Measurements from ENCODE around the gene EPS8.

The EPS8 gene

DNA sequence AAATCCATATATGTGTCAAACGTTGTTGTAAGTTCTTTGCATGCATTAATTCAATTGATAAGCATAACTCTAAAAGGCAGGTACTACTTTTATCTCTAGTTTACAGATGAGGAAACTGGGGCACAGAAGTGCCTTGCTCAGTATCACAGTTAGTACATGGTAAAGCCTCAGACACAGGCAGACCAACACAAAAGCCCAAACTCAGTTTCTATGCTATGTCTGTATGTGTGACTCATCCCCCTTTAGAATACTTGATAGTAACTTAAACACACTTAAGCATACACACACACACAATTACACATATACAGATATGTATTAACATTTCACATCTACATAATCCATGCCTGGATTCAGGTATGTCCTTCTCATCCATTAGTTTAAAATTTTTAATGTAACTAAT, 88.0 kb downstream of the EPS8 start:
- Histone ChIP-seq H3K9me3 (replicated peaks in 1 of 2; ENCODE audit: control insufficient read depth in 2 of 2, insufficient read depth in 1 of 2, low read depth in 1 of 2, low read length in 2 of 2) (no peaks in the 10 kb centered on the region), H3K4me1 (ENCODE audit: control insufficient read depth in 2 of 2, insufficient read depth in 1 of 2, low read depth in 1 of 2, low read length in 2 of 2) (peaks cover 0 to 2% of the 10 kb centered on the region in 2 donors), H2BK120ac (ENCODE audit: low read depth, low read length) (no peak overlapping the region)

DNA sequence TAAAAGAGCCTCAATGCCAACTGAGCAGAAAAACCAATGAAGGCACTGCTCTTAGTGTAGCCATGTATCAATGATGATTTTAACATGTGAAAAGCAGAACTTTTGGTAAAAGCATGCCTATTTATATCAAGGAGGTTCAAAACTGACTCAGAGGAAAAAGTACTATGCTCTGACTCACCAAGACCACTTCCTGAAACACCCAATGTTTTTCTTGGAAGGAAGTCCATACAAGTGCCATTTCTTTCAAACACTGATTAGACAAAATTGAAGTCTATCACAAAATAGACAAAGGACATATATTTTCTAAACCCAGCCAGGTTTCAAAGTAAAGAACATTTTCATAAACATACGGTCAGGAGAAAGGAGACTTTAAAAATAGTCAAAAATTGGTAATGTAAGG, 88.6 kb downstream of the EPS8 start:
- Histone ChIP-seq H2BK5ac (ENCODE audit: low read length) (no peak overlapping the region), H4K91ac (ENCODE audit: low read depth, low read length, poor library complexity) (no peak overlapping the region), H3K4me2 (ENCODE audit: insufficient read depth, low read length, poor library complexity, severe bottlenecking) (no peak overlapping the region), H3K4me3 (ENCODE audit: low read length in 2 of 2) (no peak overlapping the region), H3K14ac (ENCODE audit: low read length) (no peak overlapping the region), H2BK15ac (ENCODE audit: low read length) (no peak overlapping the region), H3K27me3 (ENCODE audit: control insufficient read depth in 3 of 3, insufficient read depth in 3 of 3, low read depth in 1 of 3, low read length in 3 of 3) (no peaks in the 10 kb centered on the region), H3K79me1 (ENCODE audit: low read depth, low read length) (no peaks in the 10 kb centered on the region), H2BK12ac (ENCODE audit: low read length) (no peak overlapping the region), H3K36me3 (replicated peaks in 1 of 2; ENCODE audit: control insufficient read depth in 2 of 2, insufficient read depth in 2 of 2, low read length in 2 of 2) (no peaks in the 10 kb centered on the region), H4K8ac (ENCODE audit: low read depth, low read length) (no peak overlapping the region), H2BK120ac (ENCODE audit: low read depth, low read length) (no peak overlapping the region), H2AK5ac (ENCODE audit: low read depth, low read length) (no peak overlapping the region), H3K18ac (ENCODE audit: low read length) (no peak overlapping the region), H2AFZ (ENCODE audit: low read length) (no peak overlapping the region), H3K9me3 (replicated peaks in 1 of 2; ENCODE audit: control insufficient read depth in 2 of 2, insufficient read depth in 1 of 2, low read depth in 1 of 2, low read length in 2 of 2) (no peaks in the 10 kb centered on the region), H3K23ac (ENCODE audit: low read depth, low read length, poor library complexity) (no peak overlapping the region), H3K4ac (ENCODE audit: low read length) (no peak overlapping the region), H3K27ac (replicated peaks; ENCODE audit: low read length) (no peak overlapping the region), H3K4me1 (ENCODE audit: control insufficient read depth in 2 of 2, insufficient read depth in 1 of 2, low read depth in 1 of 2, low read length in 2 of 2) (no peaks in the 10 kb centered on the region), H3K9ac (ENCODE audit: low read depth, low read length, poor library complexity) (no peak overlapping the region)
- no peak for DNase-seq (ENCODE audit: low spot score)
- no CpG with 5 or more reads among the region's 1 CpG for WGBS, 2 donors (ENCODE audit: extremely low coverage in 2 of 2, insufficient read length in 2 of 2, insufficient replicate concordance in 1 of 2)

More for the DNA sequence above, 88.0 kb downstream of the EPS8 start:
- Histone ChIP-seq H2AK5ac (ENCODE audit: low read depth, low read length) (no peak overlapping the region), H3K36me3 (replicated peaks in 1 of 2; ENCODE audit: control insufficient read depth in 2 of 2, insufficient read depth in 2 of 2, low read length in 2 of 2) (no peaks in the 10 kb centered on the region), H3K27me3 (ENCODE audit: control insufficient read depth in 3 of 3, insufficient read depth in 3 of 3, low read depth in 1 of 3, low read length in 3 of 3) (no peaks in the 10 kb centered on the region), H2BK12ac (ENCODE audit: low read length) (no peak overlapping the region), H3K23ac (ENCODE audit: low read depth, low read length, poor library complexity) (no peak overlapping the region), H3K79me1 (ENCODE audit: low read depth, low read length) (no peaks in the 10 kb centered on the region), H3K4ac (ENCODE audit: low read length) (no peak overlapping the region), H4K91ac (ENCODE audit: low read depth, low read length, poor library complexity) (no peak overlapping the region), H2BK15ac (ENCODE audit: low read length) (no peak overlapping the region), H3K4me3 (ENCODE audit: low read length in 2 of 2) (no peak overlapping the region), H2BK5ac (ENCODE audit: low read length) (no peak overlapping the region), H3K9ac (ENCODE audit: low read depth, low read length, poor library complexity) (no peak overlapping the region), H3K14ac (ENCODE audit: low read length) (no peak overlapping the region), H2AFZ (ENCODE audit: low read length) (no peak overlapping the region), H3K27ac (replicated peaks; ENCODE audit: low read length) (no peak overlapping the region), H4K8ac (ENCODE audit: low read depth, low read length) (no peak overlapping the region), H3K4me2 (ENCODE audit: insufficient read depth, low read length, poor library complexity, severe bottlenecking) (no peak overlapping the region), H3K18ac (ENCODE audit: low read length) (no peak overlapping the region)
- no peak for DNase-seq (ENCODE audit: low spot score)
- WGBS, 2 donors (ENCODE audit: extremely low coverage in 2 of 2, insufficient read length in 2 of 2, insufficient replicate concordance in 1 of 2): no CpG with 5 or more reads among the region's 1 CpG

DNA sequence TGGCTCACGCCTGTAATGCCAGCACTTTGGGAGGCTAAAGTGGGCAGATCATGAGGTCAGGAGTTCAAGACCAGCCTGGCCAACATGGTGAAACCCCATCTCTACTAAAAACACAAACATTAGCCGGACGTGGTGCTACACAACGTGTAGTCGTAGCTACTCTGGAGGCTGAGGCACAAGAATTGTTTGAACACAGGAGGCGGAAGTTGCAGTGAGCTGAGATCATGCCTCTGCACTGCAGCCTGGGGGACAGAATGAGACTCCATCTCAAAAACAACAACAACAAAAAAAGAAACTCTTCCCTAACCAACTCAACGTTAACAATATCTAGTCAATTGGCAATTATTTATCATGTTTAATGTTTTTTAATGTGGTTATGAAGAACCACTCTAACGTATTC, 89.3 kb downstream of the EPS8 start:
- Histone ChIP-seq H3K4ac (ENCODE audit: low read length) (no peak overlapping the region), H3K27me3 (ENCODE audit: control insufficient read depth in 3 of 3, insufficient read depth in 3 of 3, low read depth in 1 of 3, low read length in 3 of 3) (no peaks in the 10 kb centered on the region), H3K36me3 (replicated peaks in 1 of 2; ENCODE audit: control insufficient read depth in 2 of 2, insufficient read depth in 2 of 2, low read length in 2 of 2) (no peaks in the 10 kb centered on the region), H3K14ac (ENCODE audit: low read length) (no peak overlapping the region), H3K9ac (ENCODE audit: low read depth, low read length, poor library complexity) (no peak overlapping the region), H3K27ac (replicated peaks; ENCODE audit: low read length) (no peak overlapping the region), H2BK5ac (ENCODE audit: low read length) (no peak overlapping the region), H3K9me3 (replicated peaks in 1 of 2; ENCODE audit: control insufficient read depth in 2 of 2, insufficient read depth in 1 of 2, low read depth in 1 of 2, low read length in 2 of 2) (no peaks in the 10 kb centered on the region), H3K18ac (ENCODE audit: low read length) (no peak overlapping the region), H2AFZ (ENCODE audit: low read length) (no peak overlapping the region), H4K91ac (ENCODE audit: low read depth, low read length, poor library complexity) (no peak overlapping the region), H2BK120ac (ENCODE audit: low read depth, low read length) (no peak overlapping the region), H4K8ac (ENCODE audit: low read depth, low read length) (no peak overlapping the region), H2BK15ac (ENCODE audit: low read length) (no peak overlapping the region), H3K4me2 (ENCODE audit: insufficient read depth, low read length, poor library complexity, severe bottlenecking) (no peak overlapping the region), H3K23ac (ENCODE audit: low read depth, low read length, poor library complexity) (no peak overlapping the region), H2BK12ac (ENCODE audit: low read length) (no peak overlapping the region), H3K4me3 (ENCODE audit: low read length in 2 of 2) (no peak overlapping the region), H3K79me1 (ENCODE audit: low read depth, low read length) (no peaks in the 10 kb centered on the region), H3K4me1 (ENCODE audit: control insufficient read depth in 2 of 2, insufficient read depth in 1 of 2, low read depth in 1 of 2, low read length in 2 of 2) (no peaks in the 10 kb centered on the region), H2AK5ac (ENCODE audit: low read depth, low read length) (no peak overlapping the region)
- 100% methylated on average over 1 of the region's 8 CpGs; no CpG with 5 or more reads in 1 of the 2 donors for WGBS, 2 donors (ENCODE audit: extremely low coverage in 2 of 2, insufficient read length in 2 of 2, insufficient replicate concordance in 1 of 2)
- no peak for DNase-seq (ENCODE audit: low spot score)

DNA sequence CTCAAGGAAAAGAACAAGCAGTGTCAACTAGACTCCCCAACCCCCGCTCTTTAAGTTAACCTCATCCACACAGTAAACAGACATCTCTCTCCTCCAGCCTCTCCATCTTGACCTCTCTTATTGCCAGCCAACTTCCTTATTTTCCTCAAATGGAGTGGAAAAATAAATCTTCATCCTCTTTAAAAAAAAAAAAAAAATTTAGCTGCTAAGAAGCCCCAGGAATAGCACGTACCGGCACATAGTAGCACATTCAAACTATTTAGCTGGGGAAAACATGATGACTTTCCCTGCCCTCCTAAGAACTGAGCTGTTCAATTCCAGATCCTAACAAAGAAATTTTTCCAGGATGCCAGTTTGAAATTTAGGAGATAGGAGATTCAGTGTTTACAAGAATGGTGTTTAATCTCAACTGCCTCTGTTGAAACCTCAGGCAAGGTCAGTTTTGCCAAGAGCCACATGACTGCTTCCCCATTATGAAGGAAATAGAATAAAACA, 90.8 kb downstream of the EPS8 start:
- Histone ChIP-seq H3K4me3 (ENCODE audit: low read length in 2 of 2) (no peak overlapping the region), H3K4me1 (ENCODE audit: control insufficient read depth in 2 of 2, insufficient read depth in 1 of 2, low read depth in 1 of 2, low read length in 2 of 2) (no peaks in the 10 kb centered on the region), H2AK5ac (ENCODE audit: low read depth, low read length) (no peak overlapping the region), H2BK120ac (ENCODE audit: low read depth, low read length) (no peak overlapping the region), H3K14ac (ENCODE audit: low read length) (no peak overlapping the region), H3K9ac (ENCODE audit: low read depth, low read length, poor library complexity) (no peak overlapping the region), H3K4ac (ENCODE audit: low read length) (no peak overlapping the region), H3K27ac (replicated peaks; ENCODE audit: low read length) (no peak overlapping the region), H3K23ac (ENCODE audit: low read depth, low read length, poor library complexity) (no peak overlapping the region), H4K91ac (ENCODE audit: low read depth, low read length, poor library complexity) (no peak overlapping the region), H2BK12ac (ENCODE audit: low read length) (no peak overlapping the region), H3K27me3 (ENCODE audit: control insufficient read depth in 3 of 3, insufficient read depth in 3 of 3, low read depth in 1 of 3, low read length in 3 of 3) (no peaks in the 10 kb centered on the region), H2BK15ac (ENCODE audit: low read length) (no peak overlapping the region), H3K4me2 (ENCODE audit: insufficient read depth, low read length, poor library complexity, severe bottlenecking) (no peak overlapping the region), H3K18ac (ENCODE audit: low read length) (no peak overlapping the region), H2BK5ac (ENCODE audit: low read length) (no peak overlapping the region), H3K79me1 (ENCODE audit: low read depth, low read length) (no peaks in the 10 kb centered on the region), H3K36me3 (replicated peaks in 1 of 2; ENCODE audit: control insufficient read depth in 2 of 2, insufficient read depth in 2 of 2, low read length in 2 of 2) (no peaks in the 10 kb centered on the region), H2AFZ (ENCODE audit: low read length) (no peak overlapping the region), H3K9me3 (replicated peaks in 1 of 2; ENCODE audit: control insufficient read depth in 2 of 2, insufficient read depth in 1 of 2, low read depth in 1 of 2, low read length in 2 of 2) (peaks cover 0 to 1% of the 10 kb centered on the region in 2 donors), H4K8ac (ENCODE audit: low read depth, low read length) (no peak overlapping the region)
- WGBS, 2 donors (ENCODE audit: extremely low coverage in 2 of 2, insufficient read length in 2 of 2, insufficient replicate concordance in 1 of 2): no CpG with 5 or more reads among the region's 3 CpGs
- DNase-seq (ENCODE audit: low spot score): no peak

All from neuronal stem cell (in vitro differentiated cells).